ENCODE results near the gene ZNF319.

The ZNF319 gene

DNA sequence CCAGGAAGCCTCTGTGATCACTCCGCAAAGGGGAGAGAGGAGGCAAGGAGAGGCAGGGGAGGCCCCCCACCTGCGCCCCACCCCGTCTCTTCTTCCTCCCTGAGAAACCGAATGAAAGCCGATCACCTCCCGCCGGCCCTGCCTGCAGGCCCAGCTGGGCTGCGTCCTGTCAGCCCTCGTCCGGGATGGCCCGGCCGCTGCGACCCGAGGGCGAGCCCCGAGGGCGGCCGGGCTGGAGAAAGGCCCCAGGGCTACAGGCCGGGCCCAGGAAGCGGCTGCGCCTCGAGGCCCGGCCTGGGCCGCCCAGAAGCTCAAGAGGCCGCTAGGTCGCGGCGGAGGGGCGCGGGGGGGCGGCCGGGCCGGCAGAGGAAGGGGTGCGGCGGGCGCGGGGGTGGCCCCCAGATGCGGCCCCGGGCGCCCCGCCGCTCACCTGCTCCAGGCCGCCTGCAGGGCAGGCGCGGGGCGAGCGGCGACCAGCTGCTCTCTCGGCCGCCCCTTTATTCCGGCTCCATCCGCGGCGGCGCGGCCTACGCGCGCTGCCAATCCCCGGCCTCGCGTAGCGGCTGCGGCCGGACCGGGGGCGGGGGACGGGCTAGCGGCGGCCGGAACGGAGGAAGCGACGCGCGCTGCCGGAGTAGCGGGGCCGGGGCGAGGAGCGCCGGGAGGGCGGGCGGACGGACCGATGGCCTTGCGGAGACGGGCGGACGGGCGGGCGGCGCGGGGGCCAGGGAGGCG is at the start of gene ZNF319:
TSS of gene ZNF319 (minus strand) at position 702 of the 735 bp plus-strand sequence. CDS start 2,407 bp downstream, outside the sequence.
- no peak for DNase-seq

DNA sequence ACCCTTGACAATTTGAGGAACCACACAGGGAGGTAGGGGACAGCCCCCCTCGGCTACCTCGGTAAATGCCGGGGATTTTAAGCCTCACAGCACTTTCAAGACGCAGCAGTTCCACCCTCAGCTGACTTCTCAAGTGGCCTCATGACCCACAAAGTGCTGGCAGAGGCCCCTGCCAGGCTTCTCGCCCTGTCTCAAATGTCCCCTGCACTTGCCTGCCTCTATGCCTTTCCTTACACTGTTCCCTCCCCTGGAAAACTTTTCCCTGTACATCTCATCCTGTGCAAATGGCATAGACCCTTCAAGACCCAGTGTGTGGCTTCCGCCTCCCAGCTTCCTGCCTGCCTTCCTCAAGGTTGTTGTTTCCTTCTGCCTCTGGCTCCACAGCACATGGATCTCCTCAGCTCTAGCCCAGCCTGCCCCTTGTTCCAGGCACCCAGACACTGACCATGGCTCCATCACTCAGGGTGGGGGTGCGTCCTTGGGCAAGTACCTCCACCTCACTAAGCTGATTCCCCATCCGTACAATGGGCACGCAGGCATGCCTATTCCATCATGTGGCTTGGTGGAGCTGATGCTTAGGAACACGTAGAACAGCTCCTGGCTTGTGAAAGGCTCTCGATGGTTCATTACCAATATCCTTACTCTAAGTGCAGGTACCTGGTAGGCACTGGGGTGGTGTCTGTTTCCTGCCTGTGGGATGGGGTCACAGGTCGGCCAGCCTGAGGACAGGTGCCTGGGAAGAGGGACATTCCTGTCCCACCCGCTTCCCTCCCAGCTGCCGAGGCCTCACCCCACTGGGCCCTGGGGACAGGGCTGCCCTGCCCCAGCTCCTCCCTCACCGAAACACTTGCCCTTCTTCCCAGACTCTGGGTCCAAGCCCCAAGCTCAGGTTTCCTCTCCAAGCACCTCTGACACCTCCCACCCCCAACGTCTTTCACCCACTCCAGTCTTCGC is 49.0 kb upstream of the ZNF319 start:
- DNase-seq = no peak

GRCh38 chr16:58048494-58049231 is 48.2 kb upstream of the ZNF319 start:
- DNase-seq = no peak

DNA sequence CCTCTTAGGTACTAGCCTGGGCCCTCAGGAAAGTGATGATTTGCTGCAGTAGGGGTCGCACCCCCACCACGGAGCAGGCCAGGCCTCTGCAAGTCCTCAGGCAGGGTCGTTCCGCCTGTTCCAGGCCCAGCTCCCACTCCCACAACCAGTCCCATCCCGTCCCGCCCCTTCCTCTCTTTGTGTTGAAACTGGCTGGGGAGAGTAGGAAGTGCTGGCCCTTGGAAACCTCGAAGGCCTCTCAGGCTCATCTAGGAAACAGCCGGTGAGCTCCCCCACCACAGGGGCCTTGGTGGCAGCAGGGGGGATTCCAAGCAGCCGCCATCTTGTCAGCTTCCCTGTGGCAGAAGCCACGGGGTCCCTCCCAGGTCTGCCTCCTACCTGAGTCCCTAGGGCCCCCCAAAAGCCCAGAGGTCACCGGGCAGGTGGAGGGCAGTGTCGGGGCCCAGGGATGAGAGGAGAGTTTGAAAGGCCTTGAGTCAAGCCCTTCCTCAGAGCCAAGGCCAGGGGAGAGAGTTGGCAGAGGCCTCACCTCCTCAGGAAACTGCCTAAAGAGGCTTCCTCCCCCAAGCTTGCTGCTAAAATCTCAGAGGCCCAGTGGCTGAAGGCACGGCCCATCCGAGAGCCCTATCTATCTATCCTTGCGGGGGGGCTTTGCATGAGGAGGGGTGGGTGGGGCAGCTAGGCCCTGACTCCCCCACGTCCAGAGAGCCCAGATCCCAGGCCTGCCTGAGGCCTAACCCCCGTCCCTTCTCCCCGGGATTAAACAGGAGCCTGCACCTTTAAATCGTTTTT is 47.3 kb upstream of the ZNF319 start:
- DNase-seq = no peak

GRCh38 chr16:58046936-58047335 is 46.5 kb upstream of the ZNF319 start:
- no peak for DNase-seq

DNA sequence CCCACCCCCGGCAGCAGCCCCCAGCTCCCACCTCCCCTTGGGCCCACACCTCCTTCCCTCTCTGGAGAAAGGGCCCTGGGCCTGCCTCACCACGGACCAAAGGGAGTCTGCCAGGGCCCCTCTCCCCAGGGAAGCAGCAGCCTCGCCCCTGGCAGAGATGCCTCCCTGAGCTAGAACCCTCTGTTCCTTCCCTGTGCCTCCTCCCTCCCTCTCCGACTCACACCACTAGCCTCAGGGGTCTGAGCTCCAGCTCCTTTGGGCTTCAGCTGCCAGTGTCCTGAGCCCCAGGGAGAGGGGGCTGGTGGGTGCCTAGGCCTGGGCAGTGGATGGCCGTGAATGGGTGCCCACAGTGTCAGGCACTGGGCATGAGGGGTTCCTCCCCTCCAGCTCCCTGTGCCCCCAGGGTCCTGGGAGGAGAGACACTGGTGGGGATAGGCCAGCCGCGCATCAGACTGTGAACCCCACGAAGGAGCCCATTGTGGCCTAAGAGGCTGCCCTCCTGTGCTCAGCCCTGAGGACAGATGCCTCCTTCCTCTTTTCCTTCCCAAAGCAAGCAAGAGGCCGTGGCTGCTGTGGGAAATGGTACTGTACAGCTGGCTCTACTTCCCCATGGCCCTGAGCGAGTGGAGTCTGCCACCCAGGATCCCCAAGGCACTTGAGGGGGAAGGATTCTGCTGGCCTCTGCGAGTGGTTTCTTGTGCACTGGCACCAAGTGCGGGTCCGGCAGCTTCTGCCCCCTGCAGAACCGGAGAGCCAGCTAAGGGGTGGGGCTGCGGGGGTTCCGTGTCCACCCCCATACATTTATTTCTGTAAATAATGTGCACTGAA is 45.8 kb upstream of the ZNF319 start:
- DNase-seq = no peak

GRCh38 chr16:58045096-58045495 is 44.6 kb upstream of the ZNF319 start:
- no peak for DNase-seq

DNA sequence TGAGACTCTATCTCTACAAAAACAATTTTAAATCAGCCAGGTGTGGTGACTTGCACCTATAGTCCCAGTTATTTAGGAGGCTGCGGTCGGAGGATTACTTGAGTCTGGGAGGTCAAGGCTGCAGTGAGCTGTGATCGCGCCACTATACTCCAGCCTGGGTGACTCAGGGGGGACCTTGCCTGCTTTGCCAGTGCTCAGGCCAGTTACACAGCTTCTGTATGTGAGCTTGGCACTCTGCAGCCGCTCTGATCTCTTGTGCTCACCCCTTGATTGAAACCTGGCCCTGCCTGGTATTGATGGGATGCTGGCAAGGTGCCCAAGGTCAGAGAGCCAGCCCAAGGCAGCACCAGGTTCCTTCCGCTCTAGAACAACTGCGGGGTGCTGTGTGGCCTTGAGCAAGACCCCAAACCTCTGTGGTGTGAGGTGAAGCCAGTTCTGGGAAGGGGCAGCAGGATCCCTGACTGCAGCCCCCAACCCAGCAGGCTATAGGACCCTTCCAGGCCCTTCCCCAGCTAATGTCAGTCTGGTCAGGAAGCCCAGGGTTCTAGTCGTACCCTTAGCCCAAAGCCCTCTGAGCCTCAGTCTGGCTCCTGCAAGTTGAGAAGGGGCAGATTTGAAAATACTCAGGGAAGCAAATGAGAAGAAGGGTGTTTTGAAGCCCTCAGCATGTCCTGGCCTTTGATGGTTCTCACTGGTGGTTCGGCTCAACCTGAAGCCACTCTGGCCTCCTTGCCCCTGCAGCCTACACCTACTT is 44.0 kb upstream of the ZNF319 start:
- DNase-seq = no peak

DNA sequence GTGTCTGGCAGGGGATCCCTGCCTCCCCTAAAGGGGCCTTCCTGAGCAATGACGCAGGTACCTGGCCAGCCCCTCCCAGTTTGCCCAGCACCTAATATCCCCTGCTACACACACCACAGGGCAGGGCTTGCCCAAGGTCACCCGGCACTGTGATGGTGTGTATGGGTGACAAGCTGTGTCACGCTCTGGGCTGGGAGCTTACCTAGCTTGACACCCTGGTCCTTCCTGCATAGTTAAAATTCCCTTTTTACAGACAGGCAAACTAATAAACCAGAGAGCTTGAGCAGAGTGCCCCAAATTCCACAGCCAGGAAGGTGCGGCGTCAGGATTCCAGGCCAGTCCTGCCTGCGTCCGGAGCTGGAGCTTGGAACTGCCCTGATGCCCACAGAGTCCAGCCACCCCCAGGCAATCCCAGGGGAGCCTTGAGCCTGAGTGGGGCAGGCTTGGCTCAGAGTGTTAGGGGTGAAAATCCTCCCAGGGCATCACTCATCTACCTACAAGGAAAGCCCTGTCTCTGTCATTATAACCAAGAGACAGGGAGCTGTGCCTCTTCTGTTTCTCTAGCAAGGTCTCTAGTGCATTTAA is 43.2 kb upstream of the ZNF319 start:
- no peak for DNase-seq

DNA sequence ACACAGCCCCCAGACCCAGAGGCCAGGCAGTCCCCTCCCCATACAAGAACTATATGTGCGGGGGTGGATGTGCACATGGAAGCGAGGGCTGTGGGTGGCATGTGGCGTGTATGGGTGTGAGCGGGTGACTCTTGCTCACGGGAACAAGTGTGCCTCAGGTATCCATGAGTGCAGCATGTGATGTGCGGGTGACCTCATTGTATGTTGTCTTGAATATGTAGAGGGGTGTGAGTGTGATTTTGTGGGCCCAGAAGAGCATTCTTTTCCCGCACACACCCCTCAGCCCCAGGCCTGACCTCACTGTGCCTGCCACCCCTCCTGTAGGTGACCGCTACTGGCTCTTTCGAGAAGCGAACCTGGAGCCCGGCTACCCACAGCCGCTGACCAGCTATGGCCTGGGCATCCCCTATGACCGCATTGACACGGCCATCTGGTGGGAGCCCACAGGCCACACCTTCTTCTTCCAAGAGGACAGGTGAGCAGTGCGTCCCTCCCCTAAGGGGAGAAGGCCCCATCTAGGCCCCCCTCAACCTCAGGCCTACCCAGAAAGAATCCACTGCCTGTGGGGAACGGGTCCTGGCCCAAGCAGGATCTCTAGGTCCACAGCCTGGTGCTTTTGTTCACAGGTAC is 42.5 kb upstream of the ZNF319 start:
- no peak for DNase-seq

DNA sequence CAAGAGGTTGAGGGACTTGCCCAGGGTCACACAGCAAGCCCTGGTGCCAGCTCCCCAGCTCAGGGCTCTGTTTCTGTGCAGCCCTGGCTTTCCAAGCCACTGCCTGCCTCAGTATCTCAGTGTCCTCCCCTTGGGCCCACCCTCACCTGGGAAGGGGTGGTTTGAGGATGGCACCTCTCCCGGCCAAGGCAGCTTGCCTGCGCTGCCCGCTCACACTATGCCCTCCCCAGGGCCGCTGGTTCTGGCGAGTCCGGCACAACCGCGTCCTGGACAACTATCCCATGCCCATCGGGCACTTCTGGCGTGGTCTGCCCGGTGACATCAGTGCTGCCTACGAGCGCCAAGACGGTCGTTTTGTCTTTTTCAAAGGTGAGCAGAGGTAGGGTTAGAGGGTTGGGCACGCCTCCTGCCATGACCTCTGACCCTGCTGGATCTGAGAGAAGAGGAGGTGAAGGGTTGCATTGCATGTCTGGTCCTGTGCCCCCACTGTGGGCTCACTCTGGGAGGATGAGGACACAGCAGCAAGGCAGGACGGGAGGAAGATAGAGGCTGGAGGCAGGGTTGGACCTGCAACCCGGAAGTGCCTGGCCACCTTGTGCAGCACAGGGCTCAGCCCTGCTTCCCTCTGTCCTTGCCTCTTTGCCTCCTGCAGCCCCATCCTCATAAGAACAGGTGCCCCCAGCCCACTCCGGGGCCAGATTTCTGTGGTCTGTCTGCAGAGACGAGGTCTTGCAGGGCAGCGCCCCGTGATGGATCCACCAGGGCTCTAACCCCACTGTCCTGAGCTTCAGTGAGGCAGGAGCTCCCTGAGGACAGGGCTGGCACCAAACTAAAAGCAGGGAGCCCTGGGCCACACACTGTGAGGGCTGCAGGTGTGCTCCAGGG is 41.8 kb upstream of the ZNF319 start:
- no peak for DNase-seq

- DNase-seq = no peak
Observed at GRCh38 chr16:58041628-58041955, 41.1 kb upstream of the ZNF319 start.

- no peak for DNase-seq
Observed at GRCh38 chr16:58040945-58041627, 40.6 kb upstream of the ZNF319 start.

DNA sequence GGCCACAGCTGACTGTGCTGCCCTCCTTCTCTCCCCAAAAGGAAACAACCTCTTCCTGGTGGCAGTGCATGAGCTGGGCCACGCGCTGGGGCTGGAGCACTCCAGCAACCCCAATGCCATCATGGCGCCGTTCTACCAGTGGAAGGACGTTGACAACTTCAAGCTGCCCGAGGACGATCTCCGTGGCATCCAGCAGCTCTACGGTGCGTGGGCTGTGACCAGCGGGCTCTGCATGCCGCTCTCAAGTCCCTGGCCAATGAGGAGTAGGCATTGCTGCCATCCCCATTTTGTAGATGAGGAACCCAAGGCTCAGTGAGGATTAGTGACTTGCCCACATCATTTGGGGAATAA is 40.0 kb upstream of the ZNF319 start:
- DNase-seq = no peak

DNA sequence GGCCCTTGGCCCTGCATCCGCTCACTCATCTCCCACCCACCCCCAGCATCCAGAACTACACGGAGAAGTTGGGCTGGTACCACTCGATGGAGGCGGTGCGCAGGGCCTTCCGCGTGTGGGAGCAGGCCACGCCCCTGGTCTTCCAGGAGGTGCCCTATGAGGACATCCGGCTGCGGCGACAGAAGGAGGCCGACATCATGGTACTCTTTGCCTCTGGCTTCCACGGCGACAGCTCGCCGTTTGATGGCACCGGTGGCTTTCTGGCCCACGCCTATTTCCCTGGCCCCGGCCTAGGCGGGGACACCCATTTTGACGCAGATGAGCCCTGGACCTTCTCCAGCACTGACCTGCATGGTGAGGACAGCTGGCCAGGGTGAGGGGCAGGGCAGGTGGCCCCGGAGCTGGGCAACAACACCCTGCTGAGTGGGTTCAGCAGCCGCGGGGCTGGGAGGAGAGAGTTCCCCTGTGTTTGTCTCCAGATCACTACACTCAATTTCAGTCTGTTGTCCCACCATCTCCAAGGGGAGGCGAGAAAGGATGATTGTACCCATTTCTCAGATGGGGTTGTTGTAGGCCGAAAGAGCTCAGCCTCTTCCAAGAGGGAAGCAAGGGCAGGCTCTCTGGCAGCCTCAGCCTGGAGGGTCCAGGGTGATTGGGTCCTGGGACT is 39.5 kb upstream of the ZNF319 start:
- no peak for DNase-seq

DNA sequence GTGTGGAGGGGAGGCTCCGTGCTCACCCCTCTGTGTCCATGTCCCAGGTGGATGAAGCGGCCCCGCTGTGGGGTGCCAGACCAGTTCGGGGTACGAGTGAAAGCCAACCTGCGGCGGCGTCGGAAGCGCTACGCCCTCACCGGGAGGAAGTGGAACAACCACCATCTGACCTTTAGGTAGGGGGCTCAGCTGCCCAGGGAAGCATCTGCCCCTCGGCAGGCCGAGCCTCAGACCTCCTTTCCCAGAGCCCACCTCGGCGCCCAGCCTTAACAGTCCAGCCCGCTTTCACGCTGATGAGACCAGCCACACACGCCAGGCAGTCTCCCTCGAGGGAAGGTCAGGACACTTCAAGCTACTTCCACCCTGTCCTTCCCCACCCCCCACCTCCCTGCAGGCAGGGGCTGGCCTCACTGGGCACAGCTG is 37.8 kb upstream of the ZNF319 start:
- no peak for DNase-seq

DNA sequence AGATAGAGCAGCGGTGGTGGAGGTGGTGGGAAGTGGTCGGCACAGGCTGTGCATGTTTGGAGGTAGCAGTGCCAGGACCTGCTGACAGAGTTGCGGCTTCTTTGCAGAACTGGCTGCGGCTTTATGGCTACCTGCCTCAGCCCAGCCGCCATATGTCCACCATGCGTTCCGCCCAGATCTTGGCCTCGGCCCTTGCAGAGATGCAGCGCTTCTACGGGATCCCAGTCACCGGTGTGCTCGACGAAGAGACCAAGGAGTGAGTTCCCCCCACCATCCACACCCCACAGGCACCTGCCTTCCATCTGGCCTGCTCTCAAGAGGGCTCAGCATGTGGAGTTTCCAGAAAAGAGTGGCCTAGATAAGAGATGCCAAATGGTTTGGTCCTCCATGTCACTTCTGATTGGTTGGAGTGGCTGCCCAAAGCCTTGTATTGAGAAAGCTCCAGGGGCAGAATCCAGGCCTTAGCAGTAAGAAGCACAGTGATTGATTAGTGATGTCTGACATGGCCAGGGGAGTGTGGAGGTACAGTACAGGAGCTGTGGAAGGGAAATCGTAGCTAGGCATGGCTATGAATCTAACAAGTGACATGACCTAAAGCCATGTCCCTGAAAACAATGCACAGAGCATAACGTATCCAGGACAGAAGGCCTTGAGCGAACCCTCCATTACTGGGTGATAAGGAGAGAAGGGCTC is 37.0 kb upstream of the ZNF319 start:
- no peak for DNase-seq

Measured in COR-L47 (cell line).